ENCODE data around the gene ZNF688.
"Not testable (repeated sequence)": the region's sequence is repeated elsewhere in the genome, so short reads cannot be mapped to it uniquely, and the experiment has no call there.

- not testable (repeated sequence) for TF ChIP-seq POLR2A (IDR thresholded peaks at IDR 0.05)
- TF ChIP-seq, protein P1, sequence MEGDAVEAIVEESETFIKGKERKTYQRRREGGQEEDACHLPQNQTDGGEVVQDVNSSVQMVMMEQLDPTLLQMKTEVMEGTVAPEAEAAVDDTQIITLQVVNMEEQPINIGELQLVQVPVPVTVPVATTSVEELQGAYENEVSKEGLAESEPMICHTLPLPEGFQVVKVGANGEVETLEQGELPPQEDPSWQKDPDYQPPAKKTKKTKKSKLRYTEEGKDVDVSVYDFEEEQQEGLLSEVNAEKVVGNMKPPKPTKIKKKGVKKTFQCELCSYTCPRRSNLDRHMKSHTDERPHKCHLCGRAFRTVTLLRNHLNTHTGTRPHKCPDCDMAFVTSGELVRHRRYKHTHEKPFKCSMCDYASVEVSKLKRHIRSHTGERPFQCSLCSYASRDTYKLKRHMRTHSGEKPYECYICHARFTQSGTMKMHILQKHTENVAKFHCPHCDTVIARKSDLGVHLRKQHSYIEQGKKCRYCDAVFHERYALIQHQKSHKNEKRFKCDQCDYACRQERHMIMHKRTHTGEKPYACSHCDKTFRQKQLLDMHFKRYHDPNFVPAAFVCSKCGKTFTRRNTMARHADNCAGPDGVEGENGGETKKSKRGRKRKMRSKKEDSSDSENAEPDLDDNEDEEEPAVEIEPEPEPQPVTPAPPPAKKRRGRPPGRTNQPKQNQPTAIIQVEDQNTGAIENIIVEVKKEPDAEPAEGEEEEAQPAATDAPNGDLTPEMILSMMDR (IDR thresholded peaks at IDR 0.05) = not testable (repeated sequence)
These were observed 35.0 kb downstream of the ZNF688 start for GRCh38 chr16:30536391-30537024.
